HG03066 (cell line): ENCODE data around the gene EPAS1.

Experiments
- ATAC-seq: cut with Tn5 transposase; IDR thresholded peaks from one replicate; pipeline ENCODE4 v1.9.1; 2021; ENCODE audit warnings: low read depth; ENCODE audit not compliant: unreplicated experiment

Gene EPAS1

GRCh38 chr2:46430413-46430812, 133.2 kb downstream of the EPAS1 start:
- ATAC-seq, result no peak

GRCh38 chr2:46430992-46431391, 133.8 kb downstream of the EPAS1 start:
- ATAC-seq, result no peak

GRCh38 chr2:46431481-46432235, 134.5 kb downstream of the EPAS1 start:
- ATAC-seq, result no peak

- ATAC-seq, result no peak
Measured at GRCh38 chr2:46434851-46435273, 137.7 kb downstream of the EPAS1 start.

- no peak for ATAC-seq
Measured at GRCh38 chr2:46435353-46435752, 138.1 kb downstream of the EPAS1 start.

- ATAC-seq, result no peak
Measured at GRCh38 chr2:46435796-46436360, 138.7 kb downstream of the EPAS1 start.
